ENCODE measurements around the gene MICAL2.

- TF ChIP-seq CTCF (IDR thresholded peaks at IDR 0.05): no peak
- TF ChIP-seq POLR2A (IDR thresholded peaks at IDR 0.05): no peak
These were observed 17.7 kb upstream of the MICAL2 start for GRCh38 chr11:12092714-12093113.
